ENCODE results near the gene PPP4R3A. TPM values are rescaled to one million over a fixed set of nuclear protein-coding genes. Genes with fewer than 3 reads are reported as not detected.
"Not testable (repeated sequence)": the region's sequence is repeated elsewhere in the genome, so short reads cannot be mapped to it uniquely, and the experiment has no call there.

Gene PPP4R3A
- 21.1 and 24.5 TPM in 2 replicates for total RNA-seq (2014; rRNA removed; shearing (Covaris generic); ENCODE audit: low replicate concordance)

GRCh38 chr14:91510171-91511042 lies at the start of gene PPP4R3A:
PPP4R3A (minus strand) TSS chr14:91510310; CDS start chr14:91509647, 663 bp downstream.
- in situ Hi-C loops (cut with HindIII; ENCODE audit: low pct_unique_long_range_greater_than_20kb, low sequenced_read_pairs), result no loop called here

GRCh38 chr14:91555531-91555930 lies 45.4 kb upstream of the PPP4R3A start:
- in situ Hi-C loops (cut with HindIII; ENCODE audit: low pct_unique_long_range_greater_than_20kb, low sequenced_read_pairs), result no loop called here
- DNase-seq (ENCODE audit: low read depth), result no peak

More at GRCh38 chr14:91510171-91511042, at the start of gene PPP4R3A:
- peak; percentile 96 for DNase-seq (ENCODE audit: low read depth)

DNA sequence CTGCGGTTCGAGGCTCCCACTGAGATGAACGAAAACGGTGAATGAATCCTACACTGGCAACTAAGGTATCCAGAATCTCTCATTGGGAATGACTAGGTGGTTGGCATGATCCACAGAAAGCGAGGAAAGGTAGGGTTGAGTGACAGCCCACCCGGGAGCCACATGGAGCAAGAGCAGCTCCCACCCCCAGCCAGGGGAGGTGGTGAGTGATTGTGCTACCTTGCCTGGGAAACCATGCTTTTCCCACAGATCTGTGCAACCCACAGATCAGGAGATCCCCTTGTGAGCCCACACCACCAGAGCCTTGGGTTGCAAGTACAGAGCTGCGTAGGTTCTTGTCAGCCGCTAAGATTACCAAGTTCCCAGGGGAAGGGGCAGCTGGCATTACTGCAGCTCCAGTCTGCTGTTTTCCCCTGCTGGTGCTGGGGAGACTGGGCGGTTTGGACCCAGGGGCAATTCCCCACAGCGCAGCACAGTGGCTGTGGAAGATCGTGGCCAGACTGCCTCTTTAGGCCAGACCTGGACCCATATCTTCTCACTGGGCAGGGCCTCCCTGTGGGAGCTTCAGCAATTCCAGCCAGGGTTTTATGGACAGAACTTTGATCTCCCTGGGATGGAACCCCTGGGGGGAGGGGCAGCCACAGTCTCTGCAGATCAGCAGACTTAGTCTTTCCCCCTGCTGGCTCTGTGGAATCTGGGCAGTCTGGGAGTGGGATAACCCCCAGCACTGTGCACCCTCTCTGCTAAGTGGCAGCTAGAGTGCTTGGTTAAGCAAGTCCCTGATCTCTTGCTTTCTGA lies 44.6 kb upstream of the PPP4R3A start:
- in situ Hi-C loops (cut with HindIII; ENCODE audit: low pct_unique_long_range_greater_than_20kb, low sequenced_read_pairs), result no loop called here
- no peak for DNase-seq (ENCODE audit: low read depth)

DNA sequence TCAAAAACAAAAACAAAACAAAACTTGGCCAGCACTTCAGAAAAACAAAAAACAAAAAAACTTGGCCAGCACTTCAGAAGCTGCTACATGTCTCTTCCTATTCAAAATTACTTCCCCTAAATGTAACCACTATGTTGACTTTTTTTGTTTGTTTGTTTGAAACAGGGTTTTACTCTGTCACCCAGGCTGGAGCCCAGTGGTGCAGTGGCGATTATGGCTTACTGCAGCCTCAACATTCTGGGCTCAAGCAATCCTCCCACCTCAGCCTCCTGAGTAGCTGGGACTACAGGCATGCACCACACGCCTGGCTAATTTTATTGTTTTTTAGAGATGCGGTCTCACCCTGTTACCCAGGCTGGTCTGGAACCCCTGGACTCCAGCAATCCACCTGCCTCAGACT lies 38.0 kb upstream of the PPP4R3A start:
- no peak for DNase-seq (ENCODE audit: low read depth)
- in situ Hi-C loops (cut with HindIII; ENCODE audit: low pct_unique_long_range_greater_than_20kb, low sequenced_read_pairs), result no loop called here

- no peak for DNase-seq (ENCODE audit: low read depth)
- in situ Hi-C loops (cut with HindIII; ENCODE audit: low pct_unique_long_range_greater_than_20kb, low sequenced_read_pairs), result no loop called here
These were observed 36.0 kb upstream of the PPP4R3A start for GRCh38 chr14:91545946-91546716.

DNA sequence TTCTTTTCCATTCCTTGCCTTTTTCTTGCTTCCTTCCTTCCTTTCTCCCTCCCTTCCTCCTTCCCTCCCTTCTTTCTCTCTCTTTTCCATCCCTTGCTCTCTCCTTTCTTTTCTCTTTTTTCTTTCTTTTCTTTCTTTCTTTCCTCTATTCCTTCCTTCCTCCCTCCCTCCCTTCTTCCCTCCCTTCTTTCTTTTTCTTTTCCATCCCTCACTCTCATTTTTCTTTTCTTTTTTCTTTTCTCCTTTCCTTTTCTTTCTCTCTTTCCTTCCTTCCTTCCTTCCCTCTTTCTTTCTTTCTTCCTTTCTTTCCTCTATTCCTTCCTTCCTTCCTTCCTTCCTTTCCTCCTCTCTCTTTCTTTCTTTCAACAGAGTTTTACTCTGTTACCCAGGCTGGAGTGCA lies 35.1 kb upstream of the PPP4R3A start:
- DNase-seq (ENCODE audit: low read depth), result no peak
- in situ Hi-C loops (cut with HindIII; ENCODE audit: low pct_unique_long_range_greater_than_20kb, low sequenced_read_pairs), result no loop called here

DNA sequence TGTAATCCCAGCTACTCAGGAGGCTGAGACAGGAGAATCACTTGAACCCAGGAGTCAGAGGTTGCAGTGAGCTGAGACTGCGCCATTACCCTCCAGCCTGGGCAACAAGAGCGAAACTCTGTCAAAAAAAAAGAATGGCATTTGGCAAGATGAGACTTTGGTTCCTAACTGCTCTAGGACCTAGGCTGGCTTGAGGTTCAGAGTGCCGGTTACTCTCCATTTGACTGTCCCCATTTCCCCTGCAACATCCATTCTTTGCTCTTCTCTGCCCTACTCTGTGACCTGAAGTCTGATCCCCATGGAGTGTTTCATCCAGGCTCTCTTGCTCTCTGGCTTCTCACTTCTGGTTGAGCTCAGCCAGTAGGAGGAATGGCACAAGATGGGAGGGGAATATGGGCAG lies 26.2 kb upstream of the PPP4R3A start:
- DNase-seq (ENCODE audit: low read depth), result no peak
- in situ Hi-C loops (cut with HindIII; ENCODE audit: low pct_unique_long_range_greater_than_20kb, low sequenced_read_pairs), result no loop called here

- in situ Hi-C loops (cut with HindIII; ENCODE audit: low pct_unique_long_range_greater_than_20kb, low sequenced_read_pairs); DNase-seq (ENCODE audit: low read depth): not testable (repeated sequence)
These were observed 23.9 kb upstream of the PPP4R3A start for GRCh38 chr14:91534059-91534458.

DNA sequence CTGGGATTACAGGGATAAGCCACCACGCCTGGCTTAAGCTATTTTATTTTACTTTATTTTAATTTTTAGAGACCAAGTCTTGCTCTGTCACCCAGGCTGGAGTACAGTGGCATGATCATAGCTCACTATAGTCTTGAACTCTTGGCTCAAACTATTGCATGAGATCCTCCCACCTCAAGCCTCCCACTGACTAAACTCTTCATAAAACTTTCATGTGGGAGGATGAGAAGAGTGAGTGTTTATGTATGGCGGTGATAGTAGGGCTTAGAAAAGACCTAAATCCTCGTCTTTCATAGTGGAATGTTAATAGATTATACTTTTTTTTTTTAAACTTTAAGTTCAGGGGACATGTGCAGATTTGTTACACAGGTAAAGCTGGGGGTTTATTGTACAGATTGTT lies 23.5 kb upstream of the PPP4R3A start:
- DNase-seq (ENCODE audit: low read depth), result no peak
- in situ Hi-C loops (cut with HindIII; ENCODE audit: low pct_unique_long_range_greater_than_20kb, low sequenced_read_pairs), result no loop called here

DNA sequence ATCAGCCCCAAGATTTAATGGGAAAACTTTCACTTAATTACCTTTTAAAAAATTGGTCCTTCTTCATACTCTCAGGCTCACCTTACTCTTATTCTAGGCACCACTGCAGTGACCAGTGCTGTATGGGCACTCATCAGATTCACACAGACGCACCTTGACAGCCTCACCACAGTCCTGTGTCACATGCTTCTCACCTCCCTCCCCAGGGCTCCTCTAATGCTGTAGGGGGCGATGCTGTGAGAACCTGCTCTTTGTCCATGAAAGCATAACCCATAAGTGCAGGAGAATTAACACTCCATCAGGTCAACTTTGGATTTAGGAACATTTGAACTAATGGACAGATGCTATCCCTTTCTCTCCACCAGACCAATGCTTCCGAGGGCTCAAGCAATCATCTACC lies 13.9 kb upstream of the PPP4R3A start:
- in situ Hi-C loops (cut with HindIII; ENCODE audit: low pct_unique_long_range_greater_than_20kb, low sequenced_read_pairs), result no loop called here

GRCh38 chr14:91521061-91521640 lies 11.0 kb upstream of the PPP4R3A start:
- in situ Hi-C loops (cut with HindIII; ENCODE audit: low pct_unique_long_range_greater_than_20kb, low sequenced_read_pairs), result no loop called here
- DNase-seq (ENCODE audit: low read depth), result no peak

More for the DNA sequence above, 13.9 kb upstream of the PPP4R3A start:
- DNase-seq (ENCODE audit: low read depth), result no peak

DNA sequence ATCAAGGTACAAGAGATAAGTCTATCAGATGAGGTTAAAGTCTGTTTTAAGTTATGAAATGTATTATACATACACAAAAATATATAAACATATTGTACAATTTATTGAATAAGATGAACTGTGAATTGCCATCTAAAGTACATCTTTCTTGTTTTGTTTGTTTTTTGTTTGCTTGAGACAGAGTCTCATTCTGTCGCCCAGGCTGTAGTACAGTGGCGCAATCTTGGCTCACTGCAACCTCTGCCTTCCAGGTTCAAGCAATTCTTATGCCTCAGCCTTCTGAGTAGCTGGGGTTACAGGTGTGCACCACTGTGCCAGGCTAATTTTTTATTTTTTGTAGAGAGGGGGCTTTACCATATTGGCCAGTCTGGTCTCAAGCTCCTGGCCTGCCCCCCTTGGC lies 10.0 kb upstream of the PPP4R3A start:
- in situ Hi-C loops (cut with HindIII; ENCODE audit: low pct_unique_long_range_greater_than_20kb, low sequenced_read_pairs), result no loop called here

GRCh38 chr14:91519239-91520036 lies 9.3 kb upstream of the PPP4R3A start:
- no peak for DNase-seq (ENCODE audit: low read depth)
- in situ Hi-C loops (cut with HindIII; ENCODE audit: low pct_unique_long_range_greater_than_20kb, low sequenced_read_pairs), result no loop called here

More for the DNA sequence above, 10.0 kb upstream of the PPP4R3A start:
- no peak for DNase-seq (ENCODE audit: low read depth)

DNA sequence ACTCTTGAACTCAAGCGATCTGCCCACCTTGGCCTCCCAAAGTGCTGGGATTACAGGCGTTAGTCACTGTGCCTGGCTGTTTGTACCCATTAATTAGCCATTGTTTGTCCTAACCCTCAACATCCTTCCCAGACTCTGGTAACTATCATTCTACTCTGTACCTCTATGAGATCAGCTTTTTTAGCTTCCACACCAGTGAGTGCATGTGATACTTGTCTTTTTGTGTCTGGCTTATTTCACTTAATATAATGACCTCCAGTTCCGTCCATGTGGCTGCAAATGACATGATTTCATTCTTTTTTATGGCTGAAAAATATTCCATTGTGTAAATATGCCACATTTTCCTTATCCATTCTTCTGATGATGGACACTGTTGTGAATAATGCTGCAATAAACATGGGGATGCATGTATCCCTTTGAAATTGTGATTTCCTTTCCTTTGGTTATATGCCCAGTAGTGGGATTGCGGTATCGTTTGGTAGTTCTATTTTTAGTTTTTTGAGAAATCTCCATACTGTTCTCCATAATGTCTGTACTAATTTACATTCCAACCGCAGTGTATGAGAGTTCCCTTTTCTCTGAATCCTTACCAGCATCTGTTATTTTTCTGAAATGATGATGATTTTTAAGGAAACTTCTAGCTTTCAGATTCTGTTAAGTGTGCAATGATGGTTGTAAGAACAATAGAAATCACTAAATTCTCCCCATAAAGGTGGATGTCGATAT lies 6.7 kb upstream of the PPP4R3A start:
- DNase-seq (ENCODE audit: low read depth), result no peak
- in situ Hi-C loops (cut with HindIII; ENCODE audit: low pct_unique_long_range_greater_than_20kb, low sequenced_read_pairs), result no loop called here

DNA sequence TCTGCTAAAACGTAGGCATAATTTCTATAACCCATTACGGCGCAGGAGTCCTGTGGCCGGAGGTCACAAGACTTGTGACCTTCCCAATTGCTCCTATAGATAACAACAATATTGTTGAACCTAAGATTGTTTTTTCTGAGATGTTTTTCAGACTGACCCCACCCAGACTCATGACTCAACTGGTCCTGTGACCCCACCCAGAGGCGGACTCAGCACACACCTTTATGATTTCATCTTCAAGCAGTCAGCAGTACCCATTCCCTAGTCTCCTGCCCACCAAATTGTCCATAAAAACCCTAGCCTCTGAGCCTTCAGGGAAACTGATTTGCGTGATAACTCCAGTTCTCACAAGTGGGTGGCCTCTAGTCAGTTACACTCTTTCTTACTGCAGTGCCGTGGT lies 5.9 kb upstream of the PPP4R3A start:
- DNase-seq (ENCODE audit: low read depth), result no peak
- in situ Hi-C loops (cut with HindIII; ENCODE audit: low pct_unique_long_range_greater_than_20kb, low sequenced_read_pairs), result no loop called here

GRCh38 chr14:91511043-91511383 lies 903 bp upstream of the PPP4R3A start:
- in situ Hi-C loops (cut with HindIII; ENCODE audit: low pct_unique_long_range_greater_than_20kb, low sequenced_read_pairs), result no loop called here
- no peak for DNase-seq (ENCODE audit: low read depth)

GRCh38 chr14:91509878-91510170 lies 286 bp downstream of the PPP4R3A start:
- no peak for DNase-seq (ENCODE audit: low read depth)
- in situ Hi-C loops (cut with HindIII; ENCODE audit: low pct_unique_long_range_greater_than_20kb, low sequenced_read_pairs), result no loop called here

Data from Caki2 (cell line).